Smooth muscle cell (in vitro differentiated cells): Measurements from ENCODE around the gene OPCML. TPM values are rescaled to one million over a fixed set of nuclear protein-coding genes. Genes with fewer than 3 reads are reported as not detected.

Source experiments
- DNase-seq: peaks from one replicate; lab custom pipeline; 2025; ENCODE audit not compliant: unreplicated experiment; lab: John Stamatoyannopoulos, UW
- H2AFZ ChIP-seq: fragments of 200-600 bp; sonication (generic); 2 replicates; pipeline ENCODE4 v1.6.0; 2016; ENCODE audit warnings: antibody characterized with exemption, low read depth, mild to moderate bottlenecking
- H3F3A ChIP-seq: fragments of 200-600 bp; sonication (generic); 2 replicates; pipeline ENCODE4 v1.6.0; 2017; ENCODE audit warnings: antibody characterized with exemption, low read depth
- H3K27ac ChIP-seq: fragments of 200-600 bp; sonication (generic); 2 replicates; pipeline ENCODE4 v1.5.1; 2016; ENCODE audit warnings: low read depth, mild to moderate bottlenecking
- H3K27me3 ChIP-seq: fragments of 200-600 bp; sonication (generic); 2 replicates; pipeline ENCODE4 v1.6.1; 2016; ENCODE audit warnings: low read depth, mild to moderate bottlenecking
- H3K36me3 ChIP-seq: fragments of 200-600 bp; sonication (generic); 2 replicates; pipeline ENCODE4 v1.5.1; 2016; ENCODE audit warnings: low read depth
- H3K4me1 ChIP-seq: fragments of 200-600 bp; sonication (generic); 2 replicates; pipeline ENCODE4 v1.5.1; 2016; ENCODE audit warnings: low read depth
- H3K4me2 ChIP-seq: fragments of 200-600 bp; sonication (generic); 2 replicates; pipeline ENCODE4 v1.6.0; 2016; ENCODE audit warnings: mild to moderate bottlenecking
- H3K4me3 ChIP-seq: fragments of 200-600 bp; sonication (generic); 2 replicates; pipeline ENCODE4 v1.5.1; 2016; ENCODE audit warnings: mild to moderate bottlenecking
- H3K79me2 ChIP-seq: fragments of 200-600 bp; sonication (generic); 2 replicates; pipeline ENCODE4 v1.6.0; 2016; ENCODE audit warnings: low read depth, mild to moderate bottlenecking
- H3K9ac ChIP-seq: fragments of 200-600 bp; sonication (generic); 2 replicates; pipeline ENCODE4 v1.6.0; 2016; ENCODE audit warnings: low read depth
- H3K9me3 ChIP-seq: fragments of 200-600 bp; sonication (generic); replicated peaks from 2 replicates; pipeline ENCODE4 v1.5.1; 2016; ENCODE audit warnings: low read depth
- H4K20me1 ChIP-seq: fragments of 200-600 bp; sonication (generic); 2 replicates; pipeline ENCODE4 v1.6.0; 2016; ENCODE audit warnings: low read depth
- WGBS: methylation state at CpG from one replicate; pipeline ENCODE4 v1.1.7; 2016; ENCODE audit warnings: low lambda C conversion rate; 5-methylcytosine and 5-hydroxymethylcytosine counted together
- polyA plus RNA-seq: library from polyadenylated mRNA; unstranded; fragments of >200 nt; fragmentation: Nextera tagmentation; extraction: Ambion mirVana; gene quantifications from 2 replicates; pipeline ENCODE4 v1.2.1, GENCODE V29; 2016
- total RNA-seq: library from RNA; depleted of rRNA; stranded (reverse); fragments of >200 nt; gene quantifications from 2 replicates; pipeline ENCODE4 v1.2.3, GENCODE V29; 2014
- TF ChIP-seq, protein P1 (sequence below): fragments of 200-600 bp; sonication (generic); IDR thresholded peaks from 2 replicates; pipeline ENCODE4 v1.5.1; 2017; ENCODE audit warnings: borderline replicate concordance, mild to moderate bottlenecking, antibody characterized with exemption; ENCODE audit not compliant: insufficient read depth, poor library complexity, severe bottlenecking

The OPCML gene
- total and polyA plus RNA-seq, 2 experiments from 2014 or later: 0.42 to 0.58 TPM

DNA sequence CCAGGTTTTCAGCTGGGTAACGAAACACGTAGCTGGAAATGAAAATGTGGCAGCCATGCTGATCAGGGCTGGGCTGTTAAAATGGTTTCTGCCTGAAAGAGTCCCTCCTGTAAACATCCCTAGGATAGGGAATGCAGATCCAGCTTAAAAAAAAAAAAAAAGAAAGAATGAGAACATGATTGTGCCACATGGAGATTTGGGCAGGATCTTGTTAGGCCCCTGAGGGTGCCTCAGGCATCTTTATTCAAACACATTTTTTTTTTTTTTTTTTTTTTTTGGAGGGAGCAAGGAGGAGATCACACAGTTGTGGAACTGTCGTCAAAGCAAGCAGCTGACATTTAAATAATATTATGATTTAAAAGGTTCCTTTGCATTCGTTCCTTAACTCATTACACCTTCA is 900.3 kb downstream of the OPCML start:
- TF ChIP-seq, protein P1, sequence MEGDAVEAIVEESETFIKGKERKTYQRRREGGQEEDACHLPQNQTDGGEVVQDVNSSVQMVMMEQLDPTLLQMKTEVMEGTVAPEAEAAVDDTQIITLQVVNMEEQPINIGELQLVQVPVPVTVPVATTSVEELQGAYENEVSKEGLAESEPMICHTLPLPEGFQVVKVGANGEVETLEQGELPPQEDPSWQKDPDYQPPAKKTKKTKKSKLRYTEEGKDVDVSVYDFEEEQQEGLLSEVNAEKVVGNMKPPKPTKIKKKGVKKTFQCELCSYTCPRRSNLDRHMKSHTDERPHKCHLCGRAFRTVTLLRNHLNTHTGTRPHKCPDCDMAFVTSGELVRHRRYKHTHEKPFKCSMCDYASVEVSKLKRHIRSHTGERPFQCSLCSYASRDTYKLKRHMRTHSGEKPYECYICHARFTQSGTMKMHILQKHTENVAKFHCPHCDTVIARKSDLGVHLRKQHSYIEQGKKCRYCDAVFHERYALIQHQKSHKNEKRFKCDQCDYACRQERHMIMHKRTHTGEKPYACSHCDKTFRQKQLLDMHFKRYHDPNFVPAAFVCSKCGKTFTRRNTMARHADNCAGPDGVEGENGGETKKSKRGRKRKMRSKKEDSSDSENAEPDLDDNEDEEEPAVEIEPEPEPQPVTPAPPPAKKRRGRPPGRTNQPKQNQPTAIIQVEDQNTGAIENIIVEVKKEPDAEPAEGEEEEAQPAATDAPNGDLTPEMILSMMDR: no peak
- Histone ChIP-seq H3K27me3 (no peaks in the 10 kb centered on the region), H3K4me1 (no peaks in the 10 kb centered on the region), H3K27ac (peak overlapping the region; percentile 76), H3K79me2 (no peaks in the 10 kb centered on the region), H3K4me3 (no peak overlapping the region), H3F3A (no peaks in the 10 kb centered on the region), H3K4me2 (no peak overlapping the region), H3K9me3 (no peaks in the 10 kb centered on the region), H2AFZ (no peak overlapping the region), H3K9ac (no peak overlapping the region), H4K20me1 (no peaks in the 10 kb centered on the region), H3K36me3 (no peaks in the 10 kb centered on the region)
- DNase-seq: no peak
- WGBS: 92% methylated on average over 4 of the region's 4 CpGs

- Histone ChIP-seq H3K27ac (no peak overlapping the region), H4K20me1 (no peaks in the 10 kb centered on the region), H3F3A (no peaks in the 10 kb centered on the region), H3K9ac (no peak overlapping the region), H3K4me1 (no peaks in the 10 kb centered on the region), H3K9me3 (no peaks in the 10 kb centered on the region), H3K36me3 (no peaks in the 10 kb centered on the region), H3K27me3 (no peaks in the 10 kb centered on the region), H3K4me3 (no peak overlapping the region), H3K4me2 (no peak overlapping the region), H2AFZ (no peak overlapping the region), H3K79me2 (no peaks in the 10 kb centered on the region)
- DNase-seq: no peak
- TF ChIP-seq, protein P1: no peak
- 91% methylated on average over 3 of the region's 3 CpGs for WGBS
Observed at GRCh38 chr11:132627981-132628380, 904.3 kb downstream of the OPCML start.

DNA sequence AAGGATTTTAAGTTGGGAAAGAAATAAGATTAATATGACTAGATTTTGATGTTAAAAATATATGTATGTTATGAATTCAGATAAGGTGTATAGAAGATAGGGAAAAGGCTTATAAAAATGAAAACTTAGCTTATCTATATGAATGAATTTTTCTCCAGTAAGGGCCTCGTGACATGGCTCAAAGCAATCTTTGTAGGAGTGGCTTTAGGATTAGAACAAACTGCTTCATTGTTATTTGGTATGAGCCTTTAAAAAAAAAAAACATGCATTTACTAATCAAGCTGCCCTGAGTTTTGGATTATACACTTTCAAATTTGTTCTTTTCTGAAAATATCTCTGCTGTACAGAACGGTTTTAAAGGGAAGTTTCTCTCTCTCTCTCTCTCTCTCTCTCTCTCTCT is 905.9 kb downstream of the OPCML start:
- no peaks in the 10 kb centered on the region for H3K36me3 ChIP-seq
- no peaks in the 10 kb centered on the region for H3F3A ChIP-seq
- H3K79me2 ChIP-seq: no peaks in the 10 kb centered on the region
- no peak overlapping the region for H3K4me3 ChIP-seq
- H3K27ac ChIP-seq: no peak overlapping the region
- no peak overlapping the region for H2AFZ ChIP-seq
- H3K4me2 ChIP-seq: no peak overlapping the region
- H4K20me1 ChIP-seq: no peaks in the 10 kb centered on the region
- no peaks in the 10 kb centered on the region for H3K9me3 ChIP-seq
- H3K4me1 ChIP-seq: no peaks in the 10 kb centered on the region
- TF ChIP-seq, protein P1: no peak
- 78% methylated on average over 2 of the region's 2 CpGs for WGBS
- no peaks in the 10 kb centered on the region for H3K27me3 ChIP-seq
- no peak for DNase-seq
- no peak overlapping the region for H3K9ac ChIP-seq

- Histone ChIP-seq H3K27ac (no peak overlapping the region), H2AFZ (no peak overlapping the region), H3K79me2 (no peaks in the 10 kb centered on the region), H3K27me3 (no peaks in the 10 kb centered on the region), H3K9me3 (no peaks in the 10 kb centered on the region), H3K4me2 (no peak overlapping the region), H3K4me3 (no peak overlapping the region), H3F3A (no peaks in the 10 kb centered on the region), H3K9ac (no peak overlapping the region), H3K4me1 (no peaks in the 10 kb centered on the region), H3K36me3 (no peaks in the 10 kb centered on the region), H4K20me1 (no peaks in the 10 kb centered on the region)
- 87% methylated on average over 4 of the region's 4 CpGs for WGBS
- DNase-seq: no peak
- TF ChIP-seq, protein P1: no peak
Observed at GRCh38 chr11:132623511-132623910, 908.8 kb downstream of the OPCML start.
